ENCODE data around the gene CAPSL.
"Not testable (repeated sequence)": the region's sequence is repeated elsewhere in the genome, so short reads cannot be mapped to it uniquely, and the experiment has no call there.

CAPSL gene

GRCh38 chr5:35904443-35905132 is 33.8 kb downstream of the CAPSL start:
- DNase-seq (ENCODE audit: low read depth): no peak

DNA sequence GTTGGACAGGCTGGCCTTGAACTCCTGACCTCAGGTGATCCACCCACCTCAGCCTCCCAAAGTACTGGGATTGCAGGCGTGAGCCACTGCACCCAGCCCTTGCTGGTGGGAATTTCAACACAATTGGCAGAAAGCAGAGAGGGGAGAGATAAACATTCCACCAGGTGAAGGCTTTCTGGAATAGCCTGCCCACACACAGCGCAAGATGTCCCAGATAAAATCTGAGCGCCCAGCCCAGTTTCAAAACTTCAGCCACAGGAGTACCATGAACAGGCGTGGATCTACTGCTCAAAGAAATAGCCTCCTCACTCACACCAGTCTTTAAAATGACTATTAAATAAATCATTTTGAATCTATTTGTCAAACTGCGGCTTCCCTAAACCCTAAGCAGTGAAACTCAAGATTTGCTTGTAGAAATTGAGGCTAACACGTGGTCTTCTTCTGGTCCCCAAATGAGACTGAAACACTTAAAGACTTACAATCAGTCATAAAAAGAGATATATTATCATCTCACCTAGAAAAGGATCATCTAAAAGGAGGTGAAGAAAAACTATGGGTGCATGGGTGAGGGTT is 34.7 kb downstream of the CAPSL start:
- DNase-seq (ENCODE audit: low read depth): no peak

GRCh38 chr5:35902046-35902672 is 36.3 kb downstream of the CAPSL start:
- DNase-seq (ENCODE audit: low read depth): no peak

- DNase-seq (ENCODE audit: low read depth): no peak
Measured at GRCh38 chr5:35900972-35901695, 37.3 kb downstream of the CAPSL start.

GRCh38 chr5:35899800-35900199 is 38.6 kb downstream of the CAPSL start:
- no peak for DNase-seq (ENCODE audit: low read depth)

DNA sequence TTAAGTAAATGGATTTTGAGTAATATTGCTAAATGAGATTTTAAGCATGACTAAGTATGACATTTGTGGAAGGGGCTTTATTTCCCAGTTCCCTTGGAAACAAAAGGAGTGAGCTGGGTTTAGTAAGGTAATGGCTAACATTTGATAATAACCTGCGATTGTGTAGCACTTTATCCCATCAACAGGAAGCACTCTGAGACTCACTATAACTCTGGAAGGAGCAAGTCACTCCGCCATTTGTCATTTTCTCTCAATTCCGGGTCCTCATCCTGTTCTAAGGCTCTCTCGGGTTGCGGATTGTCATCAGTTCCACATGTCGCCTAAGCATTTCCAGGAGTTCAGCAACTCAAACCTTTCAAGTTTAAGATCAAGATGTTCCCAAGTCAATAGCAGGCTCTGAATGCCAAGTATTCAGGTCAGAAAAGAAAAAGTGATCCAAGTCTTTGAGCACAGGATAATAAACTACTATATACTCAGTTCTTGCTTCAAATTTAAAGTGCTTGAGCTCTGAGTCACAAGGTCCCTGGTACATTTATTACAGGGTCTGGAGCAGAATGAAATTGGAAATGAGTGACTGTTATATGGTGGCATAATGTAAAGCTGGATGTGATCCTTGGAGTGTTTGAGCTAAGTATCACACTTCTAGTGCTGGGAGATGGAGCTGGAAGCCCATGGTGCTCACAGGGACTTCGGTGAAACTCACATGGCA is 39.3 kb downstream of the CAPSL start:
- DNase-seq (ENCODE audit: low read depth): no peak

DNA sequence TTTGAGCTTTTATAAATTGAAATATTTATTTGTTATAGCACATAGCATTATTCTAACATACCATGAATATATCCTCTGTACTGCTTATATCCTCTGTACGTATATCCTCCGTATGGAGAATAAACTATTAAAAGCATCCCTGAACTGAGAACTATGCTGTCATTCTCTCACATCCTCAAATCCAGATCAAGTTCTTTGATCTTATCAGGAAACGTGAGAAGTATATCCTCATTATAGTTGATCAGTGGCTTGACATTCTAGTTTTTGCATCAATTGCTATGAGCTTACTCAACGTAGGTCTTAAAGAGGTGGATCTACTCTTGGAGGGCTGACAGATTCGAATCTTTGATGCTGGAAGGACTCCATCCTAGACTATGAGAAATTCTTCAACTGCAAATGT is 44.3 kb downstream of the CAPSL start:
- DNase-seq (ENCODE audit: low read depth): no peak

- not testable (repeated sequence) for DNase-seq (ENCODE audit: low read depth)
Measured at GRCh38 chr5:35892799-35893198, 45.6 kb downstream of the CAPSL start.

- DNase-seq (ENCODE audit: low read depth): no peak
Measured at GRCh38 chr5:35890021-35891020, 48.1 kb downstream of the CAPSL start.

DNA sequence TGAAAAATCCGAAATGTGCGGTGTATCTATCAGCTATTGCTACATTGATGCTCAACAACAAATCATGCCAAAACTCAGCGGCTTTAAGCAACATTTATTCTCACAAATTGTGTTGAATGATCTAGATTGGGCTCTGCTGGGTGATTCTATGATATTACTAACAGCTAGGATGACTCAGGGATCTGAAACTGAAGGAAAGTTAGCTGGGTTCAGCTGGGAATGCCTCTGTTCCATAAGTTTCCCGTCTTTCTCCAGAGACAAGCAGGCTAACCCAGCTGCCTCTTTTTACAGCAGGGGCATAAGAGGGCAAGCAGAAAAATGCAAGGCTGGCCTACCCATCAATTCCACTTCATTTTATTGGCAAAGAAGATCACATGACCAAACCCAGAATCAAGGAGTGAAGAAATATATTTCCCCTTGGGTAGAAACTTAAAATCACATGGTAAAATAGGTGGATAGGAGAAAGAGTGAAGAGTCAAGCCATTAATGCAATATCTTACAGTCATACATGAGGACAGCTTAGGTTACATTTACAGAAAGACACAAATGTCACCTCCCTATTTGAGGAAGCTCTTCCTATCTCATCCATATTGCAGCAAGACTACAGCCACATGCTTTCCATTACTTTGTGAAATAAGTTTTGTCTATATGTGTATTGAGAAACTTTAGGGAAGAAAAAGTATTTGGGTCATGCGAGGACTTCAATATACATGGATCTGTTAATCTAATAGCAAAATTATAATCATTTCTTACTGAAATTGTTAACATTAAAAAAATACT is 50.9 kb downstream of the CAPSL start:
- DNase-seq (ENCODE audit: low read depth): no peak

GRCh38 chr5:35886381-35886780 is 52.0 kb downstream of the CAPSL start:
- no peak for DNase-seq (ENCODE audit: low read depth)

DNA sequence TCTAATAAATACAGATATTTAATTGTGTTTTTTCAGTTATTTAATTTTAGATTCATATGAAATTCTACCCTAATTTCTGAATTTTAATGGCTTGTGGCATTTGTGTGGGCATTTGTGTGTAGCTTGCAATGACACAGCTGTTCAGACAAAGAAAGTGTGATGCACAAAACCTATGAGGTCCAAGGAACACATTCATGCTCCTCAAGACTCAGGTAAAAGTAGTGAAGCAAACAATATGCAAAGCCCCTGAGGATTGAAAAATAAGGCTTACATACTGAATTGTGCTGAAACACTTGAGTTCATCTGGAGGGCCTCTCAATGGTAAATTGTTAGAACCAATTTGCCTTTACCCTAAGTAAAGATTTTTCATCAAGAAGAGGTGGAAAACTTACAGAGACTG is 53.6 kb downstream of the CAPSL start:
- no peak for DNase-seq (ENCODE audit: low read depth)

DNA sequence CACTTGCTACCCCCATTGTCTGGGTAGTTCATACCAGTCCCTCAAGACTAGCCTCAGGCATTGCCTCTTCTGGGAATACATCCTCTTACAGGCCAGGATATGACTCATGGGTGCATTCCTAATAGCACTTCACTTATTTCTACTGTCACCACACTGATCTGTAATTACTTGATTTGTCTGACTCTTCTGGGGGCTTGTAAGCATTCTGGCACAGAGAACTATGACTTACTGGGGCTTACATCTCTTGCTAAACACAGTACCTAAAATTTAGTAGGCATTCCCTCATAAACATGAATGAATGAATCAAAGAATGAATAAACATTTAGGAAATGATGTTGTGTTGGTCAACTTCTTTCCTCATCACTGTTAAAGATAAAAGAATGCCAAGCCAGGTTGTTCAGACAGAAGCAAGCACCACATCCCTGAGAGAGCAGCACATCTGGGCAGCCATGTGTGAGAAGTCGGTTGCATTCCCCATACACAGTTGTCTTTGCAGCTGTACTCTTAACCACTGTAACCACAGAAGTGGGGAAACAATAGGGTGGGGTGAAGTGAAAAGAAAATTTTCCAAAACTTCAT is 54.1 kb downstream of the CAPSL start:
- no peak for DNase-seq (ENCODE audit: low read depth)

DNA sequence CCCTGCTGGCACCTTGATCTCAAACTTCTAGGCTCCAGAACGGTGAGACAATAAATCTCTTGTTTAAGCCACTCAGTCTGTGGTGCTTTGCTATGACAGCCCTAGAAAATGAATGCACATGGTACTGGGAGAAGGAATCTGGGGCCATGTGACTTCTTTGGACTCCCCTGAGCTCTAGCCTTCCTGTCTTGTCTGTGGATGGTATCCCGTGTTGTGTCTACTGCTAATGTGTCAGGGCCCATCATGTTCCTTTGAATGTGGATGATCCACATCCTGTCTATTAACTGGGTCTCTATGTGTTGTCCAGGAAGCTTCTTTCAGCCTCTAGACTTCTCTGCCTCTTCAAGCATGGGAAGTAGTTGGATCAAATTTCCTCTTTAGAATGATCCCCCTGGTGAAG is 56.7 kb downstream of the CAPSL start:
- no peak for DNase-seq (ENCODE audit: low read depth)

GRCh38 chr5:35880156-35880555 is 58.3 kb downstream of the CAPSL start:
- no peak for DNase-seq (ENCODE audit: low read depth)

GRCh38 chr5:35879649-35880048 is 58.8 kb downstream of the CAPSL start:
- no peak for DNase-seq (ENCODE audit: low read depth)

GRCh38 chr5:35879096-35879495 is 59.3 kb downstream of the CAPSL start:
- no peak for DNase-seq (ENCODE audit: low read depth)

GRCh38 chr5:35878079-35878478 is 60.3 kb downstream of the CAPSL start:
- DNase-seq (ENCODE audit: low read depth): no peak

- DNase-seq (ENCODE audit: low read depth): no peak
Measured at GRCh38 chr5:35877655-35878054, 60.8 kb downstream of the CAPSL start.

- DNase-seq (ENCODE audit: low read depth): no peak
Measured at GRCh38 chr5:35876922-35877321, 61.5 kb downstream of the CAPSL start.
